Brain pericyte (primary cell): ENCODE data around the gene ATP8B1.
"Not testable (repeated sequence)": the region's sequence is repeated elsewhere in the genome, so short reads cannot be mapped to it uniquely, and the experiment has no call there.

Experiments used
- DNase-seq: peaks from one replicate; pipeline ENCODE4 v3.0.0-alpha.2; 2012; ENCODE audit warnings: low read depth, low spot score

Gene ATP8B1

GRCh38 chr18:57666818-57667497, 136.2 kb downstream of the ATP8B1 start:
- no peak for DNase-seq

- no peak for DNase-seq
Measured at GRCh38 chr18:57664568-57665165, 138.4 kb downstream of the ATP8B1 start.

- DNase-seq: no peak
Measured at GRCh38 chr18:57660961-57661360, 142.2 kb downstream of the ATP8B1 start.

GRCh38 chr18:57659460-57660102, 143.5 kb downstream of the ATP8B1 start:
- no peak for DNase-seq

GRCh38 chr18:57657542-57657941, 145.6 kb downstream of the ATP8B1 start:
- no peak for DNase-seq

- no peak for DNase-seq
Measured at GRCh38 chr18:57655740-57656139, 147.4 kb downstream of the ATP8B1 start.

GRCh38 chr18:57651914-57652313, 151.2 kb downstream of the ATP8B1 start:
- DNase-seq: no peak

GRCh38 chr18:57649556-57650500, 153.3 kb downstream of the ATP8B1 start:
- no peak for DNase-seq

- DNase-seq: no peak
Measured at GRCh38 chr18:57648414-57648813, 154.7 kb downstream of the ATP8B1 start.

GRCh38 chr18:57644540-57644939, 158.6 kb downstream of the ATP8B1 start:
- DNase-seq: no peak

GRCh38 chr18:57643726-57644125, 159.4 kb downstream of the ATP8B1 start:
- not testable (repeated sequence) for DNase-seq

- not testable (repeated sequence) for DNase-seq
Measured at GRCh38 chr18:57642462-57642861, 160.7 kb downstream of the ATP8B1 start.

- no peak for DNase-seq
Measured at GRCh38 chr18:57640749-57641148, 162.4 kb downstream of the ATP8B1 start.

- no peak for DNase-seq
Measured at GRCh38 chr18:57640236-57640635, 162.9 kb downstream of the ATP8B1 start.

GRCh38 chr18:57635003-57635822, 167.9 kb downstream of the ATP8B1 start:
- DNase-seq: no peak

GRCh38 chr18:57631697-57632096, 171.4 kb downstream of the ATP8B1 start:
- DNase-seq: no peak

- no peak for DNase-seq
Measured at GRCh38 chr18:57630754-57631595, 172.1 kb downstream of the ATP8B1 start.

GRCh38 chr18:57630002-57630753, 172.9 kb downstream of the ATP8B1 start:
- peak; percentile 84 for DNase-seq

- DNase-seq: no peak
Measured at GRCh38 chr18:57629422-57629821, 173.7 kb downstream of the ATP8B1 start.
